GM04503 (cell line): ENCODE data around the gene TOM1.

Source experiments
- DNase-seq: peaks from one replicate; pipeline ENCODE4 v3.0.0-alpha.2; 2012; ENCODE audit warnings: low read depth

TOM1 gene

DNA sequence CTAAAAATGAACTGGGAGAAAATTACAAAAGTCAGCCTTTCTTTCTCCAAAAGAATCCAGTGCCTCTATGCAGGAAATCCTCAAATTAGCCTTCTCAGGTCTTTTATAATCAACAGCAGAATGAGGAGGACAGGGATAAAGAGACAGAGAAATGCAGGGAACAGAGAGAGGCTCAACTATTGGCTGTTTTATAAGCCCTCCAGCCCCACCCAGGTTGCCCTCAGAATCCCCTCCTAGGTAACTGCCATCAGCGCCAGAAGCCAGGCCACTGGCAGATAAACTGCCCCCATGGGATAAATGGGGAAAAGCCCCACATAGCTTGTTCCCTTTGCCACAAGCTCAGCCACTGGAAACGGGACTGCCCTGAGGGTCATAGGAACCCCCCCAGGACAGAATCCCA is 70.3 kb downstream of the TOM1 start:
- DNase-seq: no peak

DNA sequence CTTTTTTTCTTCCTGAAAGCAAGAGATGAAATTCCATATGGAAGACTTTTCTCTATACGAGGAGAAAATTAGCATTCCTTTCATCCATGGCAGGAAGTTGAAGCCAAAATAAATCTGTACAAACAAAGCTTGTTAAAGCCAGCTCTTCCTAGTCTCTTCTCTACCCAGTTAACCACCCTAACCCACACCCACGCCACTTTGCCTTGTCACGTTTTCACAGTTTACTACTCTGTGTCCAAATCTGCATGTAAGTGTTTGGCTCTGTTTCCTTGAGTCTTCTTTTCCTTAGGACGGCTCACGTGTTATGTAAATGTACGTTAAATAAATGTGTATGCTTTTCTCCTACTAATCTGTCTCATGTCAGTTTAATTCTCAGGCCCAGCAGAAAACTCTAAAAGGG is 74.1 kb downstream of the TOM1 start:
- no peak for DNase-seq

DNA sequence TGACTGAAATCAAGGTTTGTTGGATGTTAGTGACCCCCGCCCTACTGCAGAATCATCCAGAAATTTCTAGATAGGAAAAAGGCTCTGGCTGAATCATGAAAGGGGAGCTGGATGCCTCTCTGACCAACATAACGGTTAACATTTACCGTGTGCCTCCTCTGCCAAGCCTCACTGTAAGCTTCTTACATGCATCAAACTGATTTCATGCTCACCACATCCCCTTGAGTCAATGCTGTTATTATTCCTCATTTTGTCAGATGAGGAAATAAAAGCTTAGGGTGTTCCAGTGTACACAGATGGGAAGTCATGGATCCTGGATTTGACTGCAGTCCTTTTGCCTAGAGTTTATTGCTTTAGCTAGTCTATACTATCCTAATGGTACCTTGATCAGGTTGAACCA is 75.3 kb downstream of the TOM1 start:
- DNase-seq: peak; percentile 42

DNA sequence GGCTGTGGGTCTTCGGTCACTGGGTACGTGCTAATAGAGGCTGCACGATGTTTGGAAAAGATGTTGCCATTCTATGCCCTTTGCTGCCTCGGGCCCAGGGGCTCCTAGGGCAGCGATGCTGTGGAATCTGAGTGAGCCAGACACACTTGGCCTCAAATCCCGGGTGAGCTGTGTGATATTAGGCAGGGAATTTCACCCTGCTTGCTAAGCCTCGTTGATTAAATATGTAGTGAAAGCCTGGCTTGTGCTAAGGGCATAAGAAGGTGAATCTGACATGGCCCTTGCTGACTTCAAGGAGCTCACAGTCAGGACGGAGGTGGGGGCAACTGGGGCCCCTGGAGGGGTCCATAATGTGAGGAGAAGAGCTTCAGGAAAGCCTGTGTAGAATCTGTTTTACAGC is 75.8 kb downstream of the TOM1 start:
- no peak for DNase-seq

DNA sequence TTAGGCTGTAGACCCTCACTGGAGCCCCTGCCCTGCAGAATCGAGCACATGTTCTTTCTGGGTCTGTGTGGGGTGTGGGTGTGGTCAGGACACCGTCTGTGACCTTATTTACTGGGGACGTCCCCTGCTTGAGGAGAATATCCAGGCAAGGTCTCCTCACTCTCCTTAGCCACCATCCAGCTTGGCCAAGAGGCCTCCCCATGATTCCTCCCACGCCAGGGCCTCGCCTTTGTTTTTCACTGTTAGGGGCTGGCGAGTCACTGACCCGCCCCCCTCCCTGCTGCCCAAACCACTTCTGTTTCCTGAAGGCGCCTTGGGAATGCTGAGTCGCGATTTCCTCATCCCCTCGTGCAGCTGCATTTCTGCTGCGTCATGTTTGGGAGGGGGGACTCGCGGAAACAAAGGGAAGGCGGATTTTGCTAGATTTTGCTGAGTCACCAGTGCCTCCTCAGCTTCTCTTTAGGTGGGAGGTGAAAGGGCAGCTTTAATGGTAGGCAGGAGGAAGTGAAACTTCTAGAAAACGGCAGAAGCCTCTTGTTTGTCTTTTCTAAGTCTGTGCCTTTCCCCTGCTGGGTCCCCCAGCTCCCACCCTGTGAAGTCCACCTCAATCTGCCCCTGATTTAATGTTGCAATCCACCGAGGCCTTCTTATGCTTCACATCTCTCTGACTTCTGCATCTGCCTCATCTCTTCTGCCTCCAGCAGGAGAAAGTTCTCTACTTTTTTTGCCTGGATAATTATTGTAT is 77.2 kb downstream of the TOM1 start:
- peak; percentile 93 for DNase-seq

DNA sequence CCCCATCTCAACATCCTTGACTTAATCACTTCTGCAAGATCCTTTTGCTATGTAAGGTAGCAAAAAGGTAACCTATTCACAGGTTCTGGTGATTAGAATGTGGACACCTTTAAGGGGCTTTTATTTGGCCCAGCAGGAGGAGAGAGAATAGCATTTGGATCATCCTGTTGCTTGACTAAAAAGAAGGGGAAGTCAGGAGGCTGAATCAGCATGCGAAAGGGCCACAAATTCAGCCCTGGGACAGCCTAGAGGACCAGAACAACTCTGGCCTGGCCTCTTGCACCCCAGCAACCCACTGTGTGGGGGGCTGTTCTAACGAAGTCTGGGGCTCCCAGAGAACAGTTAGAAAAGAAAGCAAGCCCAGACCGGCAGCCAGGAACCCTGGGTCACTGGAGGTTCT is 78.0 kb downstream of the TOM1 start:
- DNase-seq: no peak

DNA sequence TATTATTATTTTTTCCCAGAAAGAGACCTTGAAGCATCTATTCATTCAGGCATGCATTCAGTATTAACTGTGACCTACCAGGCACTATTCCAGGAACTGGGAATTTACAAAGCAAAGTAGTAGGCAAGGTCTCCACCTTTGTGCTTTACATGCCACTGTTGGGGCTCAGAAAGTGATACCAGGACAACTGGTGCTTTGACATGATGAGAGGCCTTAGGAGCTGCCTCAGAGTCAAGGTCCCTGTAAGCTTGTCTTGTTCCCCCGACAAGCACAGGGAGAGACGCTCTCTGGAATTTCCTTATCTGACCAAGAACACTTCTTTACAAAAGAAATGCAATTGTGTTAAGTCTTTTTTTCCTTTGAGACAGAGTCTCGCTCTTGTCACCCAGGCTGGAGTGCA is 78.9 kb downstream of the TOM1 start:
- DNase-seq: no peak

DNA sequence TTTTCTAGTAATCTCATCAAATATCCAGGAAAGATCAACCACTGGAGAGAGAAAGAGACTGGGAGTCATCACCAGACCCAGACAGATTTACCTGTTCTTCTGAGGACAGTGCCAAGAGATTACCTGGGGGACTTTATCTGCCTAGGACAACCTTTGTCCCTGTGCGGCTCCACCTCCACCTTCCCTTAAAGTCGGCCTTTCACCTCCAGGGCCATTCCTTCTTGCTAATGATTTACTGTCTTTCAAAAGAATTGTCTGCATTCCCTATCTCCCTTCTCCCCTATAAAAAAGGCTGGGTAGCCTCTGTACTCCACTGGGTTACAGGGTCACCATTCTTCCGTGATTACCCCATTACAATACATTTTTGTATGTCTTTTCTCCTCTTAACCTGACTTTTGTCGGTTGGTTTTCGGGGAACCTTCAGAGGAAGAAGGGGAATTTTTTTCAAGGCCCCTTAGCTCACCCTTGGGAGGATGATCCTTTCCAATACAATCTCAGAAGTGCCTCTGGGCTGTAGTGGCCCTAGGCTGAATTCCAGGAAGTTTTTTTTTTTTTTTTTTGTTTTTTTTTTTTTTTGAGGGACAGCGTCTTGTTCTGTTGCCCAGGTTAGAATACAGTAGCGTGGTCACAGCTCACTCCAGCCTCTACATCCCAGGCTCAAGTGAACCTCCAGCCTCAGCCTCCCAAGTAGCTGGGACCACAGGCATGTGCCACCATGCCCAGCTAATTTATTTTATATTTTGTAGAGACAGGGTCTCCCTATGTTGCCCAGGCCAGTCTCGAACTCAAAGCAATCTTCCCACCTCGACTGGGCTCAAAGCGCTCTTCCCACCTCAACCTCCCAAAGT is 79.7 kb downstream of the TOM1 start:
- DNase-seq: no peak

DNA sequence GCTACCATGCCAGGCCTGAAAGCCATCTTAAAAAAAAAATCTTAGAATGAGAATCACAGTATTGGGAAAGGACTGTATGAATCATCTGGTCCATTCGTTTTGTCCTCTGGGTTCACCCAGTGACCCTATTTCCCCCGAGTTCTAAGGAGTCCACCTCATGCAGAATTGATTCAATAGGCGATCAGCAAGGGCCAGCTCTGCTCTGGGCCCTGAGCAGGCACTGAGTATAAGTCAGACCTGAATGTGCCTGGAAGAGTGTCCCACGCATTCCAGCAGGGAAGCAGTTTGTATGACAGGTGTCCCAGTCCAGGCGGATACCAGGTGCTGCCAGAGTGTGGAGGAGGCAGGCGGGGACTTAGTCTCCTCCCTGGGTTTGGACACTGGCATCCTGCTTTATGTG is 80.3 kb downstream of the TOM1 start:
- no peak for DNase-seq

DNA sequence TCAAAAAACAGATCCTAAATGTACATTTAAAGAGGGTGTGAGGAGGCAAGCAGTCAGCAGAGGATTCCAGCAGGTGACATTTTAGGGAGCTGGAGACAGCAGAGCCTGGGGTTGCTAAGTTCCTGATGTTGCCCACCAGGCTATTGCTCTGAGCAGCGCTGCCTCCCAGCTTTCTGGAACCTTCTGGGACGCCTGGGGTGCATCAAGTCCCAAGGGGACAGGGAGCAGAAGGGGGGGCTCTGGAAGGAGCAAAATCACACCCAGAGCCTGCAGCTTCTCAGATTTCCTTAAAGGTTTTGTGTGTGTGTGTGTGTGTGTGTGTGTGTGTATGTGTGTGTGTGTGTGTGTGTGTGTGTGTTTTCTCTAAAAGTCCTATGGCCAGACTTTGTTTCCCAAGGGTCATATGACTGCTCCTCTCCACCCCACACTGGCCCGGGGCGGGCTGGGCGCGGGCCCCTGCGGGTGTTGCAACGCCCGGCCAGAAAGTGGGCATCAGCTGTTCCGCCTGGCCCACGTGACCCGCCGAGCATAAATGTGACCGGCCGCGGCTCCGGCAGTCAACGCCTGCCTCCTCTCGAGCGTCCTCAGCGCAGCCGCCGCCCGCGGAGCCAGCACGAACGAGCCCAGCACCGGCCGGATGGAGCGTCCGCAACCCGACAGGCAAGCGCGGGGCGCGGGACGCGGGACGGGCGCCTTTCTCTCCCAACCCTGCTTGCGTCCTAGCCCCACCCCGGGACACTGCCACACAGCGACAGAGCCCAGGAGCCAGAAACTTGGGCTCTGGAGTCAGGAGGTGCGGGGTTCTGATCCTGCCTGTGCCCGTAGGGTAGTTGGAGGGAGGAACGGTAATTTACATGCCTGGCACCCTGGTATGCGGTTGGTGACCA is 81.1 kb downstream of the TOM1 start, which contains the start of gene HMOX1:
Gene HMOX1, plus strand, starts transcription at position 560 of the 887 bp plus-strand sequence. Its CDS starts 78 bp downstream, at position 638.
- DNase-seq: peak; percentile 69

DNA sequence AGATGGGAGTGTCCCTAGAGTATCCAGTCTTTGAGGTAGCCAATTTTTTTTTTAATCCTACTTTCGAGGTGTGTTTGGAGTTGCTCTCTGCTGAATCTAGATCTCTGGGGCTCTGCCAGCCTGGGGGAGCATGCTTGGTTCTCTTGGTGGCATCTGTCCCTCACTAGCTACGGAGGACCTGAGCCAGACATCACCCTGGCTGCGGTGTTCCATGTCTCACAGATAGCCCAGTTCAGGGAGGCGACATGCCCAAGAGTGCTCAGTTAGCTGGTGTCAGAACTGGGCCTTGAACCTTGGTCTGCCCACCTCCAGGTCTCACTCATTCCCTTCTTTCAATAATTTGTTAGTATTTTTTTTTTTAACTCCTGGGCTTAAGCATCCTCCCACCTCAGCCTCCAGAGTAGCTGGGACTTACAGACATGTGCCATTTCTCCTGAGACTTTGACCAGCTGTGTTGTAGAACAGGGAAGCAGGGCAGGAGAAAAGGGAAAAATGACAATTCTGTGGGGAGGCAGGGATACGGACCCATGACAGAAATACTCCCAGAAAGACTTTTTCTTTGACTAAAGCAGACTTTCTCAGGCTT is 81.8 kb downstream of the TOM1 start:
- DNase-seq: no peak

DNA sequence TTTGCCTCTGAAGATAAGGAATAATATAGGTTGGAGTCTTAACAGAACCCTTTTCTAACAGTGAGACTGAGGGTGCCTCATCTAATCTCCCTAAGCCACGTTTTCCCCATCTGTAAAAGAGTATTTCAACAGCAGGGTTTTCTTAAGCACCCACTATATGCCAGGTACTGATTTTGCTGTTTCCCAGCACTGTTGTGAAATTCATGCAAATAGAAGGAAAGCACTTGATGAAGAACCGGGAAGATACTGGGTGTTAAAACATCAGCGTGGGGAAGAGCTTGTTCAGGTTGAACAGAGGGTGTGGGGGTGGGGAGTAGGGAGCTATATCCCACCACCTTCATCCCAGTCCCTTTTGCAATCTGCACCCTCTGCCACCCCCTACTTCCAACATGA is 84.0 kb downstream of the TOM1 start:
- no peak for DNase-seq

DNA sequence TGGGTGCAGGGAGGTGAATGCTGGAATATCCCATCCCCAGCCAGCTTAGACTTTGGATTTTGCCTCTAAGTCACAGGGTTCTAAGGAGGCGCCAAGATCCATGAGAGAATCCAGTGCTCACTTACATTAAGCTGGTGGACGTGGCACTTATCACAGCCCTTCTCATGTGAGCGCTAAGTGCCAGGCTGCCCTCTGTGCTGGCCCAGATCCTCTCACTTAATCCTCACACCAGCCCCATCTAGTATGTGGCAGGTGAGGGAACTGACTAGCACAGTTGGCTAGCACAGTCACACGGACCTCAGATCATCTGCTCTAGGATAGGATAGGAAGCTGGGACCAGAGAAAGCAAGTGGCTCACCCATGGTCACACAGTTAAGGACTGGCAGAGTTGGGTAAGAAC is 84.8 kb downstream of the TOM1 start:
- no peak for DNase-seq

DNA sequence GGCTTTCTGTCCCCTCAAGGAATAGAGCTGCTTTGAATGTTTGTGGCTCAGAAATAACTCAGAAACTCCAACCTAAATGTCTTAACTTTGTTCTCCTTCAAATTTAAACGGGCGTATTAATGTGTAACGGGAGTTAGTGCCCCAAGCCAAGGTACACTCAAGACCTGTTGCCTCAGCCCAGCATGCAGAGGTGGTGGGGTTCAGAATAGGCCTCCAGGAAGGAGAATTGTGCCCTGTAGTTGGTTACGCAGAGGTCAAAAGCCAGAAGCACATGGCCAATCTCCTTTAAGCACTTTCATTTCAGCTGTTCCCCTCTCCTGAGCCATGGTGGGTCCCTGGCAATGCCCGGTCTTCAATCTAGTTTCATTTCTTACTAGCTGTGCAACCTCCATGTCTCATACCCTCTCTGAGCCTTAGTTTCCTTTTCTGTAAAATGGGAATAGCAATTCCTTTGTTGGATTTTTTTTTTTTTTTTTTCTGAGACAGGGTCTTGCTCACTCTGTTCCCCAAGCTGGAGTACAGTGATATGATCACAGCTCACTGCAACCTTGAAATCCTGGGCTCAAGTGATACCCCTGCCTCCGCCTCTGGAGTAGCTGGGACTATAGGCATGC is 85.4 kb downstream of the TOM1 start:
- DNase-seq: no peak

DNA sequence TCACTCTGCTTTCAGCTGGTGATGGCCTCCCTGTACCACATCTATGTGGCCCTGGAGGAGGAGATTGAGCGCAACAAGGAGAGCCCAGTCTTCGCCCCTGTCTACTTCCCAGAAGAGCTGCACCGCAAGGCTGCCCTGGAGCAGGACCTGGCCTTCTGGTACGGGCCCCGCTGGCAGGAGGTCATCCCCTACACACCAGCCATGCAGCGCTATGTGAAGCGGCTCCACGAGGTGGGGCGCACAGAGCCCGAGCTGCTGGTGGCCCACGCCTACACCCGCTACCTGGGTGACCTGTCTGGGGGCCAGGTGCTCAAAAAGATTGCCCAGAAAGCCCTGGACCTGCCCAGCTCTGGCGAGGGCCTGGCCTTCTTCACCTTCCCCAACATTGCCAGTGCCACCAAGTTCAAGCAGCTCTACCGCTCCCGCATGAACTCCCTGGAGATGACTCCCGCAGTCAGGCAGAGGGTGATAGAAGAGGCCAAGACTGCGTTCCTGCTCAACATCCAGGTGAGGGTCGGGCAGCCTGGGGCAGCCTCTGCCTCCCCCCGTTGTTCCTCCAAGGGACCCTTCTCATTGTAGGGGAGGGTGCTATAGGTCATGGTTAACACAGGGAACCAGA is 87.1 kb downstream of the TOM1 start:
- no peak for DNase-seq

DNA sequence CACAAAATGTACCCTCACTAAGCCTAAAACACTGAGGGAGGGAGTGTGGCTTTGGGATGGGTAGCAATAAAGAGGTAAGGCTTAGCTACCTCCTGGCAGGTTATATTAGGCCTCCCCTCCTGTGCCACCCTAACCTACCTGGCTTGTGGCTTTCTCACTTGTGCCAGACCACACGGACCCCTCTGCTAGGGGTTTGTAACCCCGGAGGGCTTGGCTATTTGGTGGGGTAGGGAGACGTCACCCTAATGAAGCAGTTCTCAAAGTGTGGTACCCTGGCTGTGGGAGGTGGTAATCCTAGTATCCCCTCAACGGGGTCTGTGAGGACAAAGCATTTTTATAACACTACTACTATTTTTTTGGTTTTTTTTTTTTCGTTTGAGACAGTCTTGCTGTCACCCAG is 91.2 kb downstream of the TOM1 start:
- DNase-seq: no peak

DNA sequence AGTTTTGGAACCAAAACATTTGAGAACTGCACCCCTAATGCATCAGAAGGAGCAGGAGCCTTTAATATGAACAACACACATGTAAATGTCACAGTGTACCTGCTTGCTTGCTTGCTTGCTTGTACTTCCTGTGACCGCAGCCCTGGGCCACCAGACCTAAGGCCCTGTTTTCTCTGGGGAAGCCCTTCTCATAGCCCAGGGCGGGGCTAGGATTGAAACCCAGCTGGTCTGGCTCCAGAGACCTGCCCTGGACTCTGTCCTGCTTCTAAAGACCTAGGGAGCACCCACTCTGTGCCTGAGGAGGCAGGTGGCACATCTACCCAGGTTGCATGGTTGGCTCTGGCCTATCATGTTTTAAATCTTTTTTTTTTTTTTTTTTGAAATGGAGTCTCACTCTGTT is 92.7 kb downstream of the TOM1 start:
- no peak for DNase-seq

DNA sequence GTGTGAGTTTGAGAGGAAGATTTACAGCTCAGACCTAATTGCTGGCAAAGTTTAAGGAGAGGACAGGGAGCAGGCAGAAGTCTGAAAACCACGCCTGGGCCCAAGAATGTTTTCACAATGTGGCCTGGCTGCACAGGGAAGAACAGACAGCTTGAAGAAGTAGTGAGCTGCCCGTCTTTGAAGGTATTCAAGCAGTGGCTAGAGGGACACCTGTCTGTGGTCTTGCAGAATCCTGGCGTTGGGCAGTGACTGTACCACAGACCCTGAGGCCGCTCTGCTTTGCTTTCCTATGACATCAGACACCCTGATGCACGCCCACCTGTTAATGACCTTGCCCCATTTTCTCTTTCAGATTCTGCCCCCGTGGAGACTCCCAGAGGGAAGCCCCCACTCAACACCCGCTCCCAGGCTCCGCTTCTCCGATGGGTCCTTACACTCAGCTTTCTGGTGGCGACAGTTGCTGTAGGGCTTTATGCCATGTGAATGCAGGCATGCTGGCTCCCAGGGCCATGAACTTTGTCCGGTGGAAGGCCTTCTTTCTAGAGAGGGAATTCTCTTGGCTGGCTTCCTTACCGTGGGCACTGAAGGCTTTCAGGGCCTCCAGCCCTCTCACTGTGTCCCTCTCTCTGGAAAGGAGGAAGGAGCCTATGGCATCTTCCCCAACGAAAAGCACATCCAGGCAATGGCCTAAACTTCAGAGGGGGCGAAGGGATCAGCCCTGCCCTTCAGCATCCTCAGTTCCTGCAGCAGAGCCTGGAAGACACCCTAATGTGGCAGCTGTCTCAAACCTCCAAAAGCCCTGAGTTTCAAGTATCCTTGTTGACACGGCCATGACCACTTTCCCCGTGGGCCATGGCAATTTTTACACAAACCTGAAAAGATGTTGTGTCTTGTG is 93.7 kb downstream of the TOM1 start:
- DNase-seq: no peak

DNA sequence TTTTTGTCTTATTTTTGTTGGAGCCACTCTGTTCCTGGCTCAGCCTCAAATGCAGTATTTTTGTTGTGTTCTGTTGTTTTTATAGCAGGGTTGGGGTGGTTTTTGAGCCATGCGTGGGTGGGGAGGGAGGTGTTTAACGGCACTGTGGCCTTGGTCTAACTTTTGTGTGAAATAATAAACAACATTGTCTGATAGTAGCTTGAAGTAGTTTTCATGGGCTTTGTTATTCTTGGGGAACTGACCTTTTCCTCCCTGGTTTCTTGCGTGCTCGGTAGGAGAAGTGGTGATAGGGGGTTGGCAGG is 94.3 kb downstream of the TOM1 start:
- DNase-seq: no peak

DNA sequence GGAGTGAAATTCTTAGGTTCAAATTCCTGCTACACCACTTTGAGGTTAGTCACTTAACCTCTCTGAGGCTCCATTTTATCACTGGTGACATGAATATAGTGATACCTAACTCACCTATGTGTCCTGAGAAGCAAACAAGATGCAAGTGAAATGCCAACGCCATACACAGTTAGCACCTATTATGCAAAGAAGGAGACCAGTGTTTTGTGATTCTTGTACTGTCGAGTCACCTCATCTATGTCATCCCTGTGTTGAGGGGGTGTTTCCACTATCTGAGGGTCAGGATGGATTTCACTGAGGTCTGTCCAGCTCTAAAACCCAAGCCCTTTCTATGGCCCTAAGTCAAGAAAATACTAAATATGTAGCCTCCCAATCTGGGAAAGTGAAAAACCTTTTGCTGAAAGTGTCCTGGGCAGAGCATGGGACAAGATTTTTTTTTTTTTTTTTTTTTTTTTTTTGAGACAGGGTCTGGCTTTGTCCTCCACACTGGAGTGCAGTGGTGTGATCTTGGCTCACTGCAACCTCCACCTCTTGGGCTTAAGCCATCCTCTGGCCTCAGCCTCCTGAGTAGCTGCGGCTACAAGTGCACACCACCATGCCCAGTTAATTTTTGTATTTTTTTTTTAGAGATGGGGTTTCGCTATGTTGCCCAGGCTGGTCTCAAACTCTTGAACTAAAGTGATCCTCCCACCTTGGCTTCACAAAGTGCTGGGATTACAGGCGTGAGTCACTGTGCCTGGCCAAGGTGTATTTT is 95.3 kb downstream of the TOM1 start:
- DNase-seq: no peak
